ENCODE measurements around the gene STAT3.

DNA sequence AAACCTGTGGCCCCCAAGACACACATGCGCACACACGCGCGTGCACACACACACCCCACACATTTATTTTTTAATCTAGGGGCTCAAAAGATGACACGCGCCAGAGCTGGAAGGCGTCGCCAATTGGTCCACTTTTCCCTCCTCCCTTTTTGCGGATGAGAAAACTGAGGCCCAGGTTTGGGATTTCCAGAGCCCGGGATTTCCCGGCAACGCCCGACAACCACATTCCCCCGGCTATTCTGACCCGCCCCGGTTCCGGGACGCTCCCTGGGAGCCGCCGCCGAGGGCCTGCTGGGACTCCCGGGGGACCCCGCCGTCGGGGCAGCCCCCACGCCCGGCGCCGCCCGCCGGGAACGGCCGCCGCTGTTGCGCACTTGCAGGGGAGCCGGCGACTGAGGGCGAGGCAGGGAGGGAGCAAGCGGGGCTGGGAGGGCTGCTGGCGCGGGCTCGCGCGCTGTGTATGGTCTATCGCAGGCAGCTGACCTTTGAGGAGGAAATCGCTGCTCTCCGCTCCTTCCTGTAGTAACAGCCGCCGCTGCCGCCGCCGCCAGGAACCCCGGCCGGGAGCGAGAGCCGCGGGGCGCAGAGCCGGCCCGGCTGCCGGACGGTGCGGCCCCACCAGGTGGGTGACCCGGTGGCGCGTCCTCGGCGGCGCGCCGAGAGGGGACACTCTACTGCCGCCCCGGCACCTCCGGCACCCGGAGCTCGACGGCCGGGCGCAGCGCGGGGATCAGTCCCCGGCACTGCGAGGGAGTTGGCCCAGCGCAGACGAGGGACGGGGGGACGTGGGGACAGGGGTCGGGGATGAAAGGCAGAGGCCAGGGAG is 100.1 kb downstream of the STAT3 start, which contains the start of gene STAT5A:
- TF ChIP-seq, protein P1, sequence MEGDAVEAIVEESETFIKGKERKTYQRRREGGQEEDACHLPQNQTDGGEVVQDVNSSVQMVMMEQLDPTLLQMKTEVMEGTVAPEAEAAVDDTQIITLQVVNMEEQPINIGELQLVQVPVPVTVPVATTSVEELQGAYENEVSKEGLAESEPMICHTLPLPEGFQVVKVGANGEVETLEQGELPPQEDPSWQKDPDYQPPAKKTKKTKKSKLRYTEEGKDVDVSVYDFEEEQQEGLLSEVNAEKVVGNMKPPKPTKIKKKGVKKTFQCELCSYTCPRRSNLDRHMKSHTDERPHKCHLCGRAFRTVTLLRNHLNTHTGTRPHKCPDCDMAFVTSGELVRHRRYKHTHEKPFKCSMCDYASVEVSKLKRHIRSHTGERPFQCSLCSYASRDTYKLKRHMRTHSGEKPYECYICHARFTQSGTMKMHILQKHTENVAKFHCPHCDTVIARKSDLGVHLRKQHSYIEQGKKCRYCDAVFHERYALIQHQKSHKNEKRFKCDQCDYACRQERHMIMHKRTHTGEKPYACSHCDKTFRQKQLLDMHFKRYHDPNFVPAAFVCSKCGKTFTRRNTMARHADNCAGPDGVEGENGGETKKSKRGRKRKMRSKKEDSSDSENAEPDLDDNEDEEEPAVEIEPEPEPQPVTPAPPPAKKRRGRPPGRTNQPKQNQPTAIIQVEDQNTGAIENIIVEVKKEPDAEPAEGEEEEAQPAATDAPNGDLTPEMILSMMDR (conservative IDR thresholded peaks at IDR 0.05; ENCODE audit: low read length) = no peak
- peak; percentile 82; the same call in 1 of the 2 replicates for TF ChIP-seq EZH2phosphoT487 (IDR thresholded peaks at IDR 0.05; ENCODE audit: borderline replicate concordance, low read depth, low read length)
